RCC 7860 (cell line): ENCODE data around the gene GNG7.
"Not testable (repeated sequence)": the region's sequence is repeated elsewhere in the genome, so short reads cannot be mapped to it uniquely, and the experiment has no call there.

Source experiments
- DNase-seq: peaks from one replicate; pipeline ENCODE4 v3.0.0-alpha.2; 2015; ENCODE audit warnings: low spot score
- FAIRE-seq: peaks from 2 replicates; lab custom pipeline; 2012; peaks lifted over from hg19 to GRCh38; lab: Jason Lieb, UNC

The GNG7 gene

DNA sequence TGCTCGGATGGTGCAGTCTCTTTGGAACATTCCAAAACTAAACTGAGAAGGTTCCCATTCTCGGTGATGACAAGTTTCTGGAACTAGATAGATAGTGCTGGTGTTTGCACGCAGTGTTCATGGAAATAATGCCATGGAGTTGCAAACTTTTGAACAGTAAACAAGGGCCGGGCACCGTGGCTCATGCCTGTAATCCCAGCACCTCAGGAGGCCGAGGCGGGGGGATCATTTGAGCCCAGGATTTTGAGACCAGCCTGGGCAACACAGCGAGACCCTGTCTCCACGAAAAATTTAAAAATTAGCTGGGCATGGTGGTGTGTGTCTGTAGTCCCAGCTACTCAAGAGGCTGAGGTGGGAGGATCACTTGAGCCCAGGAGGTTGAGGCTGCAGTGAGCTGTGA is 95.7 kb downstream of the GNG7 start:
- not testable (repeated sequence) for DNase-seq

GRCh38 chr19:2605889-2606288 is 96.6 kb downstream of the GNG7 start:
- peak; percentile 48 for DNase-seq
- not testable (repeated sequence) for FAIRE-seq

More for the DNA sequence above, 95.7 kb downstream of the GNG7 start:
- FAIRE-seq, result not testable (repeated sequence)

DNA sequence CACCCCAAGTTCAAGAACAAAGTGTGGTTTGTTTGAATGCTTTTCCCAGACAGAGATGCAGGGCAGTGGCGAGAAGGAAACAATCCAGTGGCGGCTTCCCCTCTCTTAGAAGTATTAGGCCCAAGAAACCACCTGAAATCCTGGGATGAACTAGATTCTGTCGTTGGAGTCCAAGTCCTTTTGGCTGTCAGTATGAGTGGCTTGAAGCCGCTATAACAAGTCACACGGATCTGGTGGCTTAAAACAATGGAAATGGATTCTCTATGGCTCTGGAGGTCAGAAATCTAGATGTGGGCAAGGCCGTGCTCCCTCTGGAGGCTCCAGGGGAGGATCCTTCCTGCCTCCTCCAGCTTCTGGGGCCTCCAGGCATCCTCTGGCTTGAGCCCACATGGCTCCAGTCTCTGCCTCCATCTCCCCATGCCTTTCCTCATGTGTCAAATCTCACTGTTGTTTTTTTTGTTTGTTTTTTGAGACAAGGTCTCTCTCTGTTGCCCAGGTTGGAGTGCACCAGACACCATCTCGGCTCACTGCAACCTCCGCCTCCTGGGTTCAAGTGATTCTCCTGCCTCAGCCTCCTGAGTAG is 97.7 kb downstream of the GNG7 start:
- FAIRE-seq (no peak), DNase-seq (no peak)

DNA sequence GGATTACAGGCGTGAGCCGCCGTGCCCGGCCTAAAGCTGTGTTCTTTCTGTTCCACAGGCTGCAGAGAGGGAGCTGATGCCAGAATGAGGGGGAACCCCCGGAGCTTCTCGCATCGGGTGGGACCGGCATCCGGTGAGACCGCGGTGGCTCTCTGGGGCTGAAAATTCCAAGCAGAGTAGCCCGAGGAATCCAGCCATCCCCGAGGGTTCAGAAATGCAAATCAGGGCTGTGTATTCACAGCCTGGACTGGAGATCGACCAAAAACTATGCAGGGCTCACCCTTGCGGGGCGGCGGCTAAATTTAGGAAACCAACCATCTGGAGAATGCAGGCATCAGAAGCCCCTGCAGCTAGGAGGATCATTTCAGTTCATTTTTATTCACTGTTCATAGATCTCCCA is 99.2 kb downstream of the GNG7 start:
- DNase-seq (no peak), FAIRE-seq (no peak)

- DNase-seq, result no peak
- no peak for FAIRE-seq
These were observed 99.9 kb downstream of the GNG7 start for GRCh38 chr19:2602391-2603181.

GRCh38 chr19:2600914-2601870 is 101.3 kb downstream of the GNG7 start:
- no peak for DNase-seq
- no peak for FAIRE-seq

DNA sequence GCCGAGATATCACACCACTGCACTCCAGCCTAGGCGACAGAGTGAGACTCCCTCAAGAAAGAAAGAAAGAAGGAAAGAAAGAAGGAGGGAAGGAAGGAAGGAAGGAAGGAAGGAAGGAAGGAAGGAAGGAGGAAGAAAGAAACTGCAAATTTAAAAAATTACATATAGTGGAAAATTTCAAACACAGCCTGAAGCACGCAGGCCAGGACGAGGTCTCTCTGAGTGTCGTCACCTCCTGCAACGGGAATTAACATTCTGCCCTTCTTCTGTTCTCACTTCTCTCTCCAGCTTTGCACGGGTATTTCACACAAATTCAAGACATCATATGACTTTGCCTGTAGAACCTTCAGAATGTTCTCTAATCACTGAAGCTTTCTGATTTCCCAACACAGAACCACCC is 108.2 kb downstream of the GNG7 start:
- no peak for FAIRE-seq
- no peak for DNase-seq

DNA sequence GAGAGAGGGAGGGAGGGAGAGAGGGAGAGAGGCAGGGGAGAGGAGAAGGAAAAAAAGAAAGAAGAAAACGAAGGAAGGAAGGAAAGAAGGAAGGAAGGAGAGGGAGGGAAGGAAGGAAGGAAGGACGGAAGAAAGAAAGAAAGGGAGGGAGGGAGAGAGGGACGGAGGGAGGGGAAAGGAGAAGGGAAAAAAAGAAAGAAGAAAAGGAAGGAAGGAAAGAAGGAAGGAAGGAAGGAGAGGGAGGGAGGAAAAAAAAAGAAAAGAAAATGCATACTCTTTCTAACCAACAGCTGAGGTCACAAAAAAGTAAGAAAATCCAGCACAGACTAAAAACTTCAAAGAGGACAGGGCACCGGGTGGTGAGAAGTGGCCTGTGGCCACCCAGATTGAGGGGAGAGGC is 109.7 kb downstream of the GNG7 start:
- no peak for DNase-seq

GRCh38 chr19:2591537-2592291 is 110.8 kb downstream of the GNG7 start:
- FAIRE-seq, result no peak
- DNase-seq, result no peak

More for the DNA sequence above, 109.7 kb downstream of the GNG7 start:
- FAIRE-seq, result no peak

DNA sequence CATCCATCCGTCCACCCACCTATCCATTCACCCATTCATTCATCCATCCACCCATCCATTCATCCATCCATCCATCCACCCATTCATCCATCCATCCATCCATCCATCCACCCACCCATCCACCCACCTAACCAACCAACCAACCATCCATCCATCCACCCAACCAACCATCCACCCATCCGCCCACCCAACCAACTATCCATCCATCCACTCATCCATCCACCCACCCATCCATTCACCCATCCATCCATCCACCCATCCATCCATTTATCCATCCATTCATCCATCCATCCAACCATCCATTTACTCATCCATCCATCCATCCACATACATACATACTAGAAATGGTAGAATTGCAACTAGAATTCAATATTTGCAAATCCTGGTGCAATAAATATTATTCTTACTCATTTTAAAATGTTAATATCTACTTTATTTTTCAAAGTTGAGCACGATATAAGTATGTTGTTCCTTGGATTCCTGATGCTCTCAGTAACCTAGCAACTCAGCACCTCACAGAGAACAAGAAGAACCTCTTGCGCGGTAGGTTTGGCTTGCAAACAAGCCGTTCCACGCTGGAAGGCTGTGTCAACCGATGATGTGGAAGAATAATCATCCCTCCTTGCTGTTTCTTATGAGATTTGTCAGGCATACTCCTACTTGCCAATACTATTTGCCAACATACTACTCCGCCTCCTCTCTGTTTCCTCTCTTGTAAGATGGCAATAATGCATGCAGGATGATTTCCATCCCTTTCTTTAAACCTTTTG is 111.7 kb downstream of the GNG7 start:
- DNase-seq, result no peak
- no peak for FAIRE-seq

DNA sequence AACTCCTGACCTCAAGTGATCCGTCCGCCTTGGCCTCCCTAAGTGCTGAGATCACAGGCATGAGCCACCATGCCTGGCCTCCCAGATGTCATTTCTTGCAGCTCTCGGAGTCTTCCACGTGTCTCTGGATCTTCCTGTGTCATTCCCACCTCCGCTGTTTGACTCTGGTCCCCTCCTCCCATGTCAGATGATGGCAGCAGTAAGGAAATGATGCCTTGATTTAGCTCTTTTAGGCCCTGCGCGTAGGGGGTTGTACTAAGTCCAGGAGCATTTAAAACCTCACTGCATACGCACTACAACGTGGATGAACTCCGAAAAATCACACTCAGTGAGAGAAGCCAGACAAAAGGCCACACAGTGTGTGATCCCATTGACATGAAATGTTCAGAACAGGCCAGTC is 113.1 kb downstream of the GNG7 start:
- no peak for DNase-seq
- no peak for FAIRE-seq

DNA sequence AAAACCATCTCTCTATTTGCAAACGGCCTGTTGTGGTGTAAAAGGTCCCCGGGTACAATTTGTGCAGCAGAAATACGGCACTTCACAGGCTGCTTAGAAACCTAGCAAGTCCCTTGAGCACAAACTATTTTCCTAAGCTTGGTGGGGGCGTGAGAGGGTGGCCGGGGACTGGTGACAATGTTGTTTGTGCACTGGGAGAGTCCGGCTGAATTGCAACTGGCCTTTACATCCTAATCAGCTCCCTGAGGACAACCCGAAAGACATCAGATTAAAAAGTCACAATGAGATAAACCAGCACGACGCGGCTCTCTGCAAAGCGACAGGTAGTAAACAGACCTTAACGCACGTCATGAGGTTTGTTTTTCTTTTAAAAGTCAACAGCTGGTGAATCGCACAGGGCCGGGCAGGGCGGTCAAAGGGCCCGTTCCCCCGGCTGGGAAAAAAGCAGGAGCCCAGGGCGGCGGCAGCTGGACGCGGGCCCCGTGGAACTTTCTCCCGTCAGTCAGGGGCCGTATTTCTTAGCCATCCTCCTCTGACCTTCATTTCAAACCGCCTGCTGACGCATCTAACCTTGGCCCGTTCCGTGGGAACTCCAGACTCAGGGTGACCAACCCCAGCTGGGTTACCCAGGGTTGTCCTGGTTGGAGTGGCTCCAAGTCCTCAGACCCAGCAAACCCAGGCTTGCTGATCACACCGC is 114.3 kb downstream of the GNG7 start:
- DNase-seq (no peak), FAIRE-seq (no peak)

- DNase-seq, result no peak
- no peak for FAIRE-seq
These were observed 115.3 kb downstream of the GNG7 start for GRCh38 chr19:2587001-2587719.

- no peak for DNase-seq
- FAIRE-seq, result no peak
These were observed 116.3 kb downstream of the GNG7 start for GRCh38 chr19:2586196-2586595.

DNA sequence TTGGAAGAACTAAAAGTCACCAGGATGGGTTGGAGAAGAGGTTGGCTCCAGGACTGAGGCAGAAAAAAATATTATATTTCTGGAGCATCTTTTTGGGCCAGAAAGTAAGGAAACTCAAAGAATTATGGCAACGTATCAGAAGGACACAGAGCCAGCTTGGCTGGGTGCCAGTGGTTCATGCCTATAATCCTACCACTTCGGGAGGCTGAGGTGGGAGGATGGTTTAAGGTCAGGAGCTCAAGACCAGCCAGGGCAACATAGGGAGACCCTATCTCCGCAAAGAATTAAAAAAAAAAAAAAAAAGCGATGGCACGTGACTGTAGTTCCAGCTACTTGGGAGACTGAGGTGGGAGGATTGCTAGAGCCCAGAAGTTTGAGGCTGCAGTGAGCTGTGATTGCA is 118.5 kb downstream of the GNG7 start:
- no peak for DNase-seq
- no peak for FAIRE-seq

DNA sequence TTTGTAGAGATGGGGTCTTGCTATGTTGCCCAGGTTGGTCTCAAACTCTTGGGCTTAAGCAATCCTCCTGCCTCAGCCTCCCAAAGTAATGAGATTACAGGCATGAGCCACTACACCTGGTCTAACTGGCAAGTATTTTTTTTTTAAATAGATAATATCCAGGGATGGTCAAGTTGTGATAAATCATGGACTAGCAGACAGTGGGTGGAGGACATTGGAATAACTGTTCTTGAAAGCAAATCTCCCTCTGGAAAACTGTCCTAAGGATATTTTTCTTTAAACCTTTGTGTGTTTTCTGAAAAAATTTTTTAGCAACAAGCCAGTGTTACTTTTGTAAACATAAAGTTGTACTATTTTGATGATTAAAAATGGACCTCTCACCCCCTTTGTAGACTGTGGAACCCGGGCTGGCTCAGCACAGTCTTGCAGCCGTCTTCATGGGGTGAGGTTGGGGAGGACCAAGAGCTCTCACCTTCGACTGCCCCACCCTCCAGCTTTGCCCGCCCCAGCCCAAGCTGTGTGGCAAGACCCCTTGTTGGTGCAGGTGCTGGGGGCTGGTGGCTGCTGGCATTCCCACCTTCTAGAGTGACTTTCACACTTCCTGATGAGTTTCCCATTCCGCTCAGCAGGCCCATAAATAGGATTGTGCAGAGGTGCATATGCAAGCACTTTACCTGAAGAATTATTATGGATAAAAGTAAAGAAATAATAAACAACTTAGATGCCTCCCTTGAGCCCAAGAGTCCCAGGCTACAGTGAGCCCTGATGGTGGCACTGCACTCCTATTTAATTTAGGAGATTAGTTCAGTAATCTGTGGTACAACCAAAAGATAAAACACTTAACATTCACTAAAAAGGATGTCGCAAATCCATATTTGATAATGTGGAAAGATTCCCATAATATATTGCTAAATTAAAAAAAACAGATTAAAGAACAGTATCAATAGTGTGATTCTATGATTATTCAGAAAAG is 119.2 kb downstream of the GNG7 start:
- DNase-seq (no peak), FAIRE-seq (no peak)

DNA sequence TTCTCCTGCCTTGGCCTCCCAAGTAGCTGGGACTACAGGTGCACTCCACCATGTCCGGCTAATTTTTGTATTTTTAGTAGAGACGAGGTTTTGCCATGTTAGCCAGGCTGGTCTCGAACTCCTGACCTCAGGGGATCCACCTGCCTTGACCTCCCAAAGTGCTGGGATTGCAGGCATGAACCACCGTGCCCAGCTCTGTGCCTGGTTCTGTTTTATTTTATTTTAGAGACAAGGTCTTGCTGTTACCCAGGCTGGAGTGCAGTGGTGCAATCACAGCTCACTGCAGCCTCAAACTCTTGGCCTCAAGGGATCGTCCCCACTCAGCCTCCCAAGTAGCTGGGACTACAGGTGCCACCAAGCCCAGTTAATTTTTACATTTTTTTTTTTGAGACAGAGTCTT is 122.1 kb downstream of the GNG7 start:
- not testable (repeated sequence) for FAIRE-seq, DNase-seq
